KOPT-K1 (cell line): ENCODE measurements around the gene FLT3LG.
"Not testable (repeated sequence)": the region's sequence is repeated elsewhere in the genome, so short reads cannot be mapped to it uniquely, and the experiment has no call there.

Experiments
- H3K27ac ChIP-seq: fragments of 200-600 bp; sonication (generic); 2 replicates; pipeline ENCODE4 v1.5.1; 2016; ENCODE audit warnings: antibody characterized with exemption, mild to moderate bottlenecking, low read depth, low read length; ENCODE audit not compliant: poor library complexity, severe bottlenecking
- H3K36me3 ChIP-seq: fragments of 200-600 bp; sonication (generic); 2 replicates; pipeline ENCODE4 v1.5.1; 2017; ENCODE audit warnings: antibody characterized with exemption, mild to moderate bottlenecking, low read length, moderate library complexity; ENCODE audit not compliant: insufficient read depth
- H3K9me3 ChIP-seq: fragments of 200-600 bp; sonication (generic); 2 replicates; pipeline ENCODE4 v1.5.1; 2017; ENCODE audit warnings: antibody characterized with exemption, low read length, mild to moderate bottlenecking; ENCODE audit not compliant: insufficient read depth, poor library complexity, severe bottlenecking

The FLT3LG gene

DNA sequence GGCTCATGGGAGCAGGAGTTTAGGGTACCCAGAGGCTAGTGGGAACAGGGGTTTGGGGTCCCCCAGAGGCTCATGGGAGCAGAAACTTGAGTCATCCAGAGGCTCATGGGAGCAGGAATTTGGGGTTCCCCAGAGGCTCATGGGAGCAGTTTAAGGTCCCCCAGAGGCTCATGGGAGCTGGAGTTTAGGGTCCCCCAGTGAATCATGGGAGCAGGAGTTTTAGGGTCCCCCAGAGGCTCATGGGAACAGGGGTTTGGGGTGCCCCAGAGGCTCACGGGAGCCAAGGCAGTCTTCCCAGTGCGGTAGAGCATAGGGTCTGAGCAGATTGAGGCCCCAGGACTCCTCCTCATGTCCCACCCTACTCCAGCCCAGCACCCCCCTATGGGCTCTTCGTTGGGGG lies 8.6 kb upstream of the FLT3LG start:
- no peaks in the 10 kb centered on the region for H3K9me3 ChIP-seq
- no peak overlapping the region for H3K27ac ChIP-seq
- peaks cover 32% of the 10 kb centered on the region for H3K36me3 ChIP-seq

DNA sequence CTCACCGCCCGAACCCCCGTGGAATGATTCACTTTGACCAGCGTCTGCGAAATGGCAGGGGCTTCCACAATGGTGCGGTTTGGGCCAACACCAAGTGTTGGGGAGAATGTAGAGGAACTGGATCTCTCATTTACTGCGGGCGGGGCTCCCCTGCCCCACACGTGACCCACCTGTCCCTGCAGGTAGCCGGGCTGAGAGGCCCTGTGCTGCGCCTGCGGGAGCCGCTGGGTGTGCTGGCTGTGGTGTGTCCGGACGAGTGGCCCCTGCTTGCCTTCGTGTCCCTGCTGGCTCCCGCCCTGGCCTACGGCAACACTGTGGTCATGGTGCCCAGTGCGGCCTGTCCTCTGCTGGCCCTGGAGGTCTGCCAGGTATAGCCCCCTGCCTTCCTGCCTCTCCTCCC lies 5.8 kb upstream of the FLT3LG start:
- no peaks in the 10 kb centered on the region for H3K9me3 ChIP-seq
- H3K36me3 ChIP-seq = peaks cover 27% of the 10 kb centered on the region
- H3K27ac ChIP-seq = no peak overlapping the region

DNA sequence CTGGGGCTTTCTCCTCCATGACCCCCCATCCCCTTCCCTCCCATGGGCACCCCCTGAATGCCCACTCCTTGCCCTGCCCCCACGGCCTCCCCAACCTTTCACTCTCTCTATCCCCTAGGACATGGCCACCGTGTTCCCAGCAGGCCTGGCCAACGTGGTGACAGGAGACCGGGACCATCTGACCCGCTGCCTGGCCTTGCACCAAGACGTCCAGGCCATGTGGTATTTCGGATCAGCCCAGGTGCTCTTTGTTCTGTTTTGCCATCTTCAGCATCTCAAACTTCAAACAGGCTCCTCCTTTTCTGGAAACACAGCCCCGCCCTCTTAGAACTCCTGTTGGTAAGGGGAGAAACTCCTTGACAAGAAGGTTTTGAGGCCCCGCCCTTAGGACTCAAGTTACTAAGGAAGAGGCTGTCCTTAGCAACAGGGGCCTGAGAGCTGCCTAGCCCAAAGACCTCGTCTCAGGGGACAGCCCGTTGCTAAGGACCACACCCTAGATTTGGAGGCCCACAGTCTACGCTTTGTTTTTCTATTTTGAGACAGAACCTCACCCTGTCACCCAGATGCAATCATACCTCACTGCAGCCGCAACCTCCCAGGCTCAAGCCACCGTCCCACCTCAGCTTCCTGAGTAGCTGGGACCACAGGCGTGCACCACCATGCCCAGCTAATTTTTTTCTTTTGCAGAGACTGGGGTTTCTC lies 5.1 kb upstream of the FLT3LG start:
- Histone ChIP-seq H3K9me3 (no peaks in the 10 kb centered on the region), H3K27ac (no peak overlapping the region), H3K36me3 (peaks cover 27% of the 10 kb centered on the region)

DNA sequence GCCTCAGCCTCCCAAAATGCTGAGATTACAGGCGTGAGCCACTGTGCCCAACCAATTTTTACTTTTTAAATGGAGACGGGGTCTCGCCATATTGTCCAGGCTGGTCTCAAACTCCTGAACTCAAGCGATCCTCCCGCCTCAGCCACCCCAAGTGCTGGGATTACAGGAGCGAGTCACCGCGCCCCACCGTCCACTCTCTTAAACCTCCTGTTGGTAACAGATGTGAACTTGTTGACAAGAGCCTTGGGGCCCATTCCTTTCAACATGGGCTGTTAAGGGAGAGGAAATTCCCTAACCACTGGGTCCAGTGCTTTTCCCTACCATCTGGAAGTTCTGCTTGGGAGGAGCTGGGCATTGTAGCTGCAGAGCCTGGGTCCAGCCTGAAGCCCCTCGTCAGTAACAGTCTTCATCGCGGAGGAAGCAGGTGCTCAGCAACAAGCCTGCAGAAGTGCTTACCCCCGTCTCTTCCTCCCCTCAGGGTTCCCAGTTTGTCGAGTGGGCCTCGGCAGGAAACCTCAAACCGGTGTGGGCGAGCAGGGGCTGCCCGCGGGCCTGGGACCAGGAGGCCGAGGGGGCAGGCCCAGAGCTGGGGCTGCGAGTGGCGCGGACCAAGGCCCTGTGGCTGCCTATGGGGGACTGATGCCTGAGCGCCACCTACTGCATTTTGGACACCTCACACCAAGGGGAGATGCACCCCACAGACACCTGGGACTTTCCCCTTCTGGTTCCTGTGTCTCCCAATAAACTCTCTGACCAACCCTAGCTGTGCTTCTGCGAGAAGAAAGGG lies 4.0 kb upstream of the FLT3LG start:
- Histone ChIP-seq H3K9me3 (no peaks in the 10 kb centered on the region), H3K36me3 (peaks cover 18% of the 10 kb centered on the region), H3K27ac (peak overlapping the region; percentile 65)

DNA sequence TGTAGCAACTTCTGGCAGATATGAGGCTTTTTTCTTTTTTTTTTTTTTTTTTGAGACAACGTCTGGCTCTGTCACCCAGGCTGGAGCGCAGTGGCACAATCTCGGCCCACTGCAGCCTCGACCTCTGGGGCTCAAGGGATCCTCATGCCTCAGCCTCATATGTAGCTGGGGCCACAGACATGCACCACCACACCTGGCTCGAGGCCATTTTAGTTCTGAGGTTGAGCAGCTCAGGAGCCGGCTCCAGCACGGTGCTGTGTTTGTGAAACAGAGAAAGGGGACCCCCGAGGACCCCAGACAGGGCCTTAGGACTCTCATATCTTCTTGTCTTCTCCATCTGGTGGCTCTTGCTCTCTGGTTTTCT lies 3.4 kb upstream of the FLT3LG start:
- Histone ChIP-seq H3K9me3 (no peaks in the 10 kb centered on the region), H3K27ac (peak overlapping the region; percentile 65), H3K36me3 (peaks cover 13% of the 10 kb centered on the region; the same call in 1 of the 2 replicates)

DNA sequence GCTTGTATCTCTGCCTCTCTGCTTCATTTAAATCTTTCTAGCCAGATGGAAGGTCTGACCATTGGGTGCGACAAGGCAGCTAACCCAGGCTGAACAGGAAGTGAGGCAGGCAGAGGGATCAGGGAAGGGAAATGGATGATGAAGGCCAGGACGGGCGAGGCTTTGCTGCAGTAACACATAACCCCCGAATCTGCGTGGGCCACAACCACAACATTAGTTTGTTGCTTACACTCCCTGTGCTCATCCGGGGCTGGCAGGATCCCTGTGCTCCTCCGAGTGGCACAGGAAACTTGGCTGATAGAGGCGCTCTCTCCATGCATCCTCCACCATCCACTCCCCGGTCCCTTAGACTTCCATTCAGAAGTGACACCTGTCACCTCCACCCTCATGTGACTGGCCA lies 1.1 kb upstream of the FLT3LG start:
- Histone ChIP-seq H3K27ac (peak overlapping the region; percentile 85), H3K9me3 (no peaks in the 10 kb centered on the region), H3K36me3 (no peaks in the 10 kb centered on the region)

DNA sequence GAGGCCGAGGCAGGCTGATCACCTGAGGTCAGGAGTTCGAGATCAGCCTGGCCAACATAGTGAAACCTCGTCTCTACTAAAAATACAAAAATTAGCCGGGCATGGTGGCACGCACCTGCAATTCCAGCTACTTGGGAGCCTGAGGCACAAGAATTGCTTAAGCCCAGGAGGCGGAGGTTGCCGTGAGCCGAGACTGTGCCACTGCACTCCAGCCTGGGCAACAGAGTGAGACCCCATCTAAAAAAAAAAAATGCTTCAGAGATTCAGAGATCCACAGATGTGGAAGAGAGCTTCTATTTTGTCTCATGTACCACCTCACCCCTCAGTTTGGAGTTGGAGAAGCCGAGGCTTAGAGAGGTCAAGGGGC lies 531 bp upstream of the FLT3LG start:
- H3K9me3 ChIP-seq, H3K36me3 ChIP-seq: not testable (repeated sequence)
- H3K27ac ChIP-seq = peak overlapping the region; percentile 85

DNA sequence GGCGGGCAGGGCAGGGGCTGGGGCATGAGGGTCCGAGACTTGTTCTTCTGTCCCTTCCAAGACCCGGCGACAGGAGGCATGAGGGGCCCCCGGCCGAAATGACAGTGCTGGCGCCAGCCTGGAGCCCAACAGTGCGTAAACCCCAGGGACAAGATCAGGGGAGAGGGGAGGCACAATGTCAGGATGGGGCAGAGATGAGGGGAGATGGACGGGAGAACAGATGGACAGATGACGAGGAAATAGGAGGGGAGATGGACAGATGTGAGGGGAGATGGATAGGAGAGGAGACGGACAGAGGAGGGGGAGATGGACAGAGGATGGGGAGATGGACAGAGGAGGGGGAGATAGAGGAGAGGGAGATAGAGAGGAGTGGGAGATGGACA lies 518 bp downstream of the FLT3LG start:
- Histone ChIP-seq H3K36me3 (no peaks in the 10 kb centered on the region), H3K27ac (peak overlapping the region; percentile 85), H3K9me3 (no peaks in the 10 kb centered on the region)

DNA sequence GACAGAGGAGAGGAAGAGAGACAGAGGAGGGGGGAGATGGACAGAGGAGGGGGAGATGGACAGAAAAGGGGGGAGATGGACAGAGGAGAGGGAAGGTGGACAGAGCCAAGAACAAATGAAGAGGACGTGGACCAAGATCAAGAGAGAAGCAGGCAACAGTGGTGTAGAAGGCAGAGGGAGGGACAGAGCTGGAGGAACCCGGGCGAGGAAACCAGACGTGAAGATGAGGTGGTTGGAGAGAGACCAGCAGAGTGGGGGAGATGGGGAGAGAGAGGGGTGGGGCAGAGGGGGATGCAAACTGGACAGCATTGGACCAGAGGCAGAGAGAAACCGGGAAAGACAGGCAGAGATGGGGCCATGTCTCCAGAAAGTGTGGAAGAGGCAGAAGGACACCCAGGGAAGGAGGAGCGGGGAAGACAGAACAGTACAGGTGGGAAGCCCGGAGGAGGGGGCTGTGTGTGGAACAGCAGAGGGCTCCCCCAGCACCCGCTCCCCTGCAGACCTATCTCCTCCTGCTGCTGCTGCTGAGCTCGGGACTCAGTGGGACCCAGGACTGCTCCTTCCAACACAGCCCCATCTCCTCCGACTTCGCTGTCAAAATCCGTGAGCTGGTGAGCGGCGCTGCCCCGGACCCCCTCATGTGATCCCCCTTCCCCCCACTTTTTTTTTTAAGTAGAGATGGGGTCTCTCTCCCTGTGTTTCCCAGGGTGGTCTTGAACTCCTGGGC lies 1.3 kb downstream of the FLT3LG start:
- Histone ChIP-seq H3K27ac (peak overlapping the region; percentile 85), H3K36me3 (no peaks in the 10 kb centered on the region; the same call in 1 of the 2 replicates), H3K9me3 (no peaks in the 10 kb centered on the region)

DNA sequence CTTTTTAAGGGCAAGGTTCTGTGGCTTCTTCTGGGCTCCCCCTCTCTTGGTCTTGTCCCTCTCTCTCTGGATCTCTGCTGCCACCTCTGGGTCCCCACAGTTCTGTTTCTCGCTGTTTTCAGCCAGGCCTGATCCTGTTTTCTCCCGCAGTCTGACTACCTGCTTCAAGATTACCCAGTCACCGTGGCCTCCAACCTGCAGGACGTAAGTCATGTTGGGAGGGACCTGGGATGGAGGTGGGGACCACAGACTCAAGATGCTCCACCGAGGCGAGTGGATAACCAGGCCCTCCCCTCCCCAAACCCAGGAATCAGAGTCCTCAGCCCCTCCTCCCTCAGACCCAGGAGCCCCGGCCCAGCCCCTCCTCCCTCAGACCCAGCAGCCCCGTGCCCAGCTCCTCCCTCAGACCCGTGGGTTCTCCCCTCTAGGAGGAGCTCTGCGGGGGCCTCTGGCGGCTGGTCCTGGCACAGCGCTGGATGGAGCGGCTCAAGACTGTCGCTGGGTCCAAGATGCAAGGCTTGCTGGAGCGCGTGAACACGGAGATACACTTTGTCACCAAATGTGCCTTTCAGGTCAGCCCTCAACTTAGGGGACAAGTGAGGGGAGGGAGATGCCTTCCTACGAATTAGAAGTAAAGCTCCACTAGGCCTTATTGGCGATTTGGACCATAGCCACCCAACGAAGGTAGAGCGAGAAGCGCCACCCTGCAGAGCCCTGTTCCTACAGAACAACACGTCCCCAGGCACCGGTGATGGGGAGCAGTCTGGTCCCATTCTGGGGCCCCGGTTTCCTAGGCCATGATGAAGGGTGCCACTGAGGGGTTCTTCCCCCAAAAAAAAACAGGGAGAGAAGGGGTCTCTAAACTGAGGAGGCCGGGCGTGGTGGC lies 2.2 kb downstream of the FLT3LG start:
- H3K9me3 ChIP-seq = no peaks in the 10 kb centered on the region

DNA sequence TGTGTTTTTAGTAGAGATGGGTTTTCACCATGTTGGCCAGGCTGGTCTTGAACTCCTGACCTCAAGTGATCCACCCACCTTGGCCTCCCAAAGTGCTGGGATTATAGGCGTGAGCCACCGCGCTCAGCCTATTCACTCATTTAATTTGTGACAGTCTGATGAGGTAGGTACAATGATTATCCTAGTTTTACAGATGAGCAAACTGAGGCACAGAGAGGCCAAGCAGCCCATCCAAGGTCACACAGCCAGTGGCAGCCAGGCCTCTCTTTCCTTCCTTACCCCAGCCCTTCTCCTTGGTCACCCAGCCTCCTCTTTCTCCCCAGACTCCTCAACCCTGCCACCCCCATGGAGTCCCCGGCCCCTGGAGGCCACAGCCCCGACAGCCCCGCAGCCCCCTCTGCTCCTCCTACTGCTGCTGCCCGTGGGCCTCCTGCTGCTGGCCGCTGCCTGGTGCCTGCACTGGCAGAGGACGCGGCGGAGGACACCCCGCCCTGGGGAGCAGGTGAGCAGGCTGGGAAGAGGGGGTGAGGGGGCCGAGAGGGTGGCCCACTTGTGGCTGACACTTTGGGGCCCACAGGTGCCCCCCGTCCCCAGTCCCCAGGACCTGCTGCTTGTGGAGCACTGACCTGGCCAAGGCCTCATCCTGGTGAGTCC lies 6.1 kb downstream of the FLT3LG start:
- Histone ChIP-seq H3K9me3 (no peaks in the 10 kb centered on the region), H3K36me3 (peaks cover 14% of the 10 kb centered on the region; the same call in 1 of the 2 replicates), H3K27ac (no peak overlapping the region)

More for the DNA sequence above, 2.2 kb downstream of the FLT3LG start:
- H3K27ac ChIP-seq = peak overlapping the region; percentile 85
- H3K36me3 ChIP-seq = no peaks in the 10 kb centered on the region; the same call in 1 of the 2 replicates

DNA sequence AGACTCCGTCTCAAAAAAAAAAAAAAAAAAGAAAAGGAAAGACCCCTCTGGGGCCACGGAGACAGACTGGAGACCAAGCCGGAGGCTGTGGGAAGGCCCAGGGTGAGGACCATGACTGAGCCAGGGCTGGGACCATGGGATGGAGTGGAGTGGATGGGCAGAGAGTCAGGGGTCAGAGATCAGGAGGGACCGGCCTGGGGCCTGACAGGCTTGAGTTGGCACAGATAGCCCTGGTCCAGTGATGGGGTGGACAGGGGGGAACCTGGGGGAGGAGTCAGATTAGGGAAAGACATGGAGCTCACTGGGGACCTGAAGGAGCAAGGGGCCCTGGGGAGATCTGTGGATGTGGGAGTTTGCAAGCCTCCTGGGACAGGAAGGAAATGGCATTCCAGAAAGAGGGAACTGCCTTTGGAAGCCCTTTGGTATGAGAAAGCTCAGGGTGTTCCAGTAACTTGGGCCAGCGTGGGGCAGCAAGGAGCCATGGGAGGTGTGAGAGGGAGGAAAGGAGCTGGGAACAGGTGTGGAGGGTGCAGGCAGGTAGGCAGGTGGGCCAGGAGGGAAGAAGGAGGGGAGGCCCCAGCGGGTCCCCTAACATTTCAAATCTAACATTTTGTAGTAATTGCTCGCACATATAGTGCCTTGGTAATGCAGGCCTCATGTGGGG lies 7.1 kb downstream of the FLT3LG start:
- Histone ChIP-seq H3K27ac (no peak overlapping the region), H3K9me3 (no peaks in the 10 kb centered on the region), H3K36me3 (peaks cover 14% of the 10 kb centered on the region; the same call in 1 of the 2 replicates)

DNA sequence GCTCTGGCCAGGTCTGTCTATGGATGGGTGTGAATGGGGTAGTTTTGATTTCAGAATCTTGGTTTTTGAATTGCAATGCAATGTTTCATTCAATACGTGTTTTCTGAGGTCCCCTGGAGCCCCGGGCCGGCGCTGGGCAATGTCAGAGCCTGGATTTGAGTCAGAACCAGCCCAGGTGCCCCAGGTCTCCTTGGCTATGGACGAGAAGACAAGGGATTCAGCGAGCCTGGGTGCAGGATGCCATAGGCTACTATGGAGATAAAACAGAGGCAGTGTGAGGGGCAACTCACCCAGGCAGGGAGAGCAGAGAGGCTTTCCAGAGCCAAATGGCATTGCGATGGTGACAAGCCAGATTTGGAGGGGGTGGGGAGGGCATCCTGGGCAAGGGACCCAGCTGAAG lies 12.2 kb downstream of the FLT3LG start:
- Histone ChIP-seq H3K36me3 (peaks cover 50% of the 10 kb centered on the region), H3K27ac (peak overlapping the region; percentile 88), H3K9me3 (no peaks in the 10 kb centered on the region)
